Lower leg skin (tissue), 4 donors: ENCODE measurements around the gene DNAJC11. TPM values are rescaled to one million over a fixed set of nuclear protein-coding genes. Genes with fewer than 3 reads are reported as not detected.
A peak's percentile ranks its signal among the peaks of the same experiment; 100 is the strongest.

Source experiments
- DNase-seq, 2 donors: peaks; one replicate each; pipeline ENCODE4 v3.0.0-alpha.2; 2019; ENCODE audit warnings: low spot score in 2 of 2
- H3K4me3 ChIP-seq: fragments of 200-600 bp; sonication (generic); 2 replicates; pipeline ENCODE4 v1.5.1; 2017; ENCODE audit warnings: mild to moderate bottlenecking, low read depth; ENCODE audit not compliant: poor library complexity, severe bottlenecking
- POLR2A ChIP-seq, 2 donors: fragments of 450-650 bp; IDR thresholded peaks; one replicate each; pipeline ENCODE4 v1.6.1; 2016 to 2017; ENCODE audit warnings: antibody characterized with exemption in 2 of 2, mild to moderate bottlenecking in 1 of 2, moderate library complexity in 1 of 2
- WGBS, 2 donors: methylation state at CpG; one replicate each; pipeline ENCODE4 v1.1.5; 2018; 5-methylcytosine and 5-hydroxymethylcytosine counted together
- intact Hi-C: fragments of 100-400 bp; cut with DNase I; formaldehyde crosslinking; loops from one replicate; pipeline ENCODE4 v1.15.0; 2023; ENCODE audit warnings: low total_unique reads
- total RNA-seq, 4 donors: library from RNA; depleted of rRNA; stranded (reverse); fragments of >200 nt; gene quantifications; one replicate each; pipeline ENCODE4 v1.1.0, GENCODE V29; 2016
- TF ChIP-seq, protein P1 (sequence below), 3 donors: fragments of 450-650 bp; IDR thresholded peaks; one replicate each; pipeline ENCODE4 v1.5.1; 2016; ENCODE audit warnings: antibody characterized with exemption in 3 of 3, mild to moderate bottlenecking in 3 of 3, moderate library complexity in 2 of 3

The DNAJC11 gene
- total RNA-seq, 4 donors from 2014 or later, result 22.1 to 37.1 (median 27.3) TPM

DNA sequence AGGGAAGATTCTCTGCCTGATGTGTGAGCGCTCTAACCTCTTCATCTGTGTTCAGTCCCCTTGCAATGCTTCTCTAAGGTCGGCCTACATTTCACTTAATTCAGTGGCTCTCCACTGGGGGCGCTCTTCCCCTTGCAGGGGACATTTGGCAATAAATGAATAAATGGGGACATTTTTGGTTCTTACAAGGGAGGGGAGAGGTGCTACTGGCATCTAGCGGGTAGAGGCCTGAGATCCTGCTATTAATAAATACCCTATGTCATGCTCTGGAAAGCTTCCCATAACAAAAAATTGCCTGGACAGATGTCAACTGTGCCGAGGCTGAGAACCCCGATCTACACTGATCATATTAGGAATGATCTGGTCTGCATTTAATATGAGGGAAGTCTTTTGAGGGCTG lies 25.9 kb upstream of the DNAJC11 start:
- WGBS, 2 donors, result 16 to 20% methylated on average over 6 of the region's 6 CpGs
- no peak for TF ChIP-seq POLR2A (IDR thresholded peaks at IDR 0.05)
- TF ChIP-seq, protein P1, sequence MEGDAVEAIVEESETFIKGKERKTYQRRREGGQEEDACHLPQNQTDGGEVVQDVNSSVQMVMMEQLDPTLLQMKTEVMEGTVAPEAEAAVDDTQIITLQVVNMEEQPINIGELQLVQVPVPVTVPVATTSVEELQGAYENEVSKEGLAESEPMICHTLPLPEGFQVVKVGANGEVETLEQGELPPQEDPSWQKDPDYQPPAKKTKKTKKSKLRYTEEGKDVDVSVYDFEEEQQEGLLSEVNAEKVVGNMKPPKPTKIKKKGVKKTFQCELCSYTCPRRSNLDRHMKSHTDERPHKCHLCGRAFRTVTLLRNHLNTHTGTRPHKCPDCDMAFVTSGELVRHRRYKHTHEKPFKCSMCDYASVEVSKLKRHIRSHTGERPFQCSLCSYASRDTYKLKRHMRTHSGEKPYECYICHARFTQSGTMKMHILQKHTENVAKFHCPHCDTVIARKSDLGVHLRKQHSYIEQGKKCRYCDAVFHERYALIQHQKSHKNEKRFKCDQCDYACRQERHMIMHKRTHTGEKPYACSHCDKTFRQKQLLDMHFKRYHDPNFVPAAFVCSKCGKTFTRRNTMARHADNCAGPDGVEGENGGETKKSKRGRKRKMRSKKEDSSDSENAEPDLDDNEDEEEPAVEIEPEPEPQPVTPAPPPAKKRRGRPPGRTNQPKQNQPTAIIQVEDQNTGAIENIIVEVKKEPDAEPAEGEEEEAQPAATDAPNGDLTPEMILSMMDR (IDR thresholded peaks at IDR 0.05), result peak in 1 of 3 donors; percentile 51
- intact Hi-C loops, result no loop called here
- H3K4me3 ChIP-seq, result no peak overlapping the region
- peak in 1 of 2 donors; percentile 41 for DNase-seq

DNA sequence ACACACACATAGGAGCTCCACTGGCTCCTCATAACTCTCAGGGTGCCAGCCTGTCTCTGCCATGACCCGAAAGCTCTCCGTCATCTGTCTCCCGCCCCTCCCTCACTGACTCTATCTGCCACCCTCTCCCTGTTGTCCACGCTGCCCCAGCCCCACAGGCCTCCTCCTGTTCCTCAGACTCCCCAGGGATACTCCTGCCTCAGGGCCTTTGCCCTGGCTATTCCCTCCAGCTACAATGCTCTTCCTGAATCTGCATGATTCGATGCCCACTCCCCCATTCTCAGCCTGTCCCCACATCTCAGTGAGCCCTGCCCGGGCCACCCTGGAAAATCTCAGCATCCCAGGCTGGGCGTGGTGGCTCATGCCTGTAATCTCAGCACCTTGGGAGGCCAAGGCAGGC lies 24.6 kb upstream of the DNAJC11 start:
- no peak for DNase-seq
- no peak overlapping the region for H3K4me3 ChIP-seq
- intact Hi-C loops, result no loop called here
- 92 to 96% methylated on average over 7 of the region's 7 CpGs for WGBS, 2 donors
- no peak for TF ChIP-seq POLR2A (IDR thresholded peaks at IDR 0.05)
- TF ChIP-seq, protein P1 (IDR thresholded peaks at IDR 0.05), result no peak

DNA sequence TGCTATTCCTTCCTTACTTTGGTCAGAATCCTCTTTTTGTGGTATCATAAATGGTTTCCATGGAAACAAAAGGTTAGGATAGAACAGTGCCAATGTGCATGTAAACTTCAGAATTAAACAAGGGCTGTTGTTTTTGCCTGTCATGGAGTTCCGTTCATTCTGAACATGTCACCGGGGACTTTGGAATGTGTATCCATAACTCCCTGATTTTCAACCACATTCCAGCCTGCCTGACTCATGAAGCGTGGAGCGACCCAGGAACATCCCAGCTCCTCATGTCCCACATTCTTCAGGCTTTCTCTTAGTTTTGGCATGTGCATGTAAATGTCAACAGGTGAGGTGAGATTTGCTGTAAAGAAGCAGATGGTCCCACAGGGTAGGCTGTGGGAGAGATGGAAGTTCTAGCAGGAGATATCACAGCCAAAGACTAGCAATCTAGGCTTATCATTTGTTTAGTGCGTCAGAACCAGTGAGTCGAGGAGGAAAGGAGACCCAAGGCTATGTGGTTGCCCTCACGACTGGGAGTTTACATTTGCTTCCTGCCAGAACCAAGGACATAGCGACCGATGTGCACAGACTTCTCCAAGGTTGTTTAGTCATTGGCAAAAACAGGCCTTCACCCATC lies 23.0 kb upstream of the DNAJC11 start:
- 51 to 54% methylated on average over 9 of the region's 9 CpGs for WGBS, 2 donors
- intact Hi-C loops, result loop anchor here (5.0 kb wide), 1 partner anchor 923 kb away; no protein-coding TSS in a partner anchor
- no peak for TF ChIP-seq POLR2A (IDR thresholded peaks at IDR 0.05)
- TF ChIP-seq, protein P1 (IDR thresholded peaks at IDR 0.05), result no peak

DNA sequence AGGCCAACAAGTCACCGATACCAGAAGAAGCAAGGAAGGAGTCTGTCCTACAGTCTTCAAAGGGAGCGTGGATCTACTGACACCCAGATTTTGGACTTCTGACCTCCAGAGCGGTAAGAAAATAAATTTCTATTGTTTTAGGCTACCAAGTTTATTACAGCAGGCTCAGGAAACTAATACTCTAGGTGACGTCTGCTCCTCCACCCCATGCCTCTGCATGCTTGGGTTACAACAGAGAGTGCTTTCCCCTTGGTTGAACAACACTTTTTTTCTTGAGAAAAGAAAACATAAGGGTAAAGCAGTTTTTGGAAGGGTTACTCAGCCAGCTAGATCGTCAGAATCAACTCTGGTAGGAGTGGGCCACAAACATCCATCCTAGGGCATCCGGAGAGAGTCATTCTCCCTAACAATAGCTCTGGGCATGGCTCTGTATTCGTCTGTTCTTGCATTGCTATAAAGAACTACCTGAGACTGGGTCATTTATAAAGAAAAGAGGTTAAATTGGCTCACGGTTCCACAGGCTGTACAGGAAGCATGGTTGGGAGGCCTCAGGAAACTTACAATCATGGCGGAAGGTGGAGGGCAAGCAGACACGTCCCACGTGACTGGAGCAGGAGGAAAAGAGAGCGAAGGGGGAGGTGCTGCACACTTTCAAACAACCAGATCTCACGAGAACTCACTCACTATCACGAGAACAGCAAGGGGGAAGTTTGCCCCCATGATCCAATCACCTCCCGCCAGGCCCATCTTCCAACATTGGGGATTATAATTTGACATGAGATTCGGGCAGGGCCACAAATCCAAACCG lies 22.2 kb upstream of the DNAJC11 start:
- no peak for DNase-seq
- H3K4me3 ChIP-seq, result no peak overlapping the region
- WGBS, 2 donors, result 69 to 77% methylated on average over 17 of the region's 17 CpGs
- TF ChIP-seq POLR2A (IDR thresholded peaks at IDR 0.05), result no peak
- TF ChIP-seq, protein P1 (IDR thresholded peaks at IDR 0.05), result no peak
- intact Hi-C loops, result loop anchor here (5.0 kb wide), 1 partner anchor 923 kb away; no protein-coding TSS in a partner anchor

More for the DNA sequence above, 23.0 kb upstream of the DNAJC11 start:
- H3K4me3 ChIP-seq, result no peak overlapping the region
- DNase-seq, result no peak

DNA sequence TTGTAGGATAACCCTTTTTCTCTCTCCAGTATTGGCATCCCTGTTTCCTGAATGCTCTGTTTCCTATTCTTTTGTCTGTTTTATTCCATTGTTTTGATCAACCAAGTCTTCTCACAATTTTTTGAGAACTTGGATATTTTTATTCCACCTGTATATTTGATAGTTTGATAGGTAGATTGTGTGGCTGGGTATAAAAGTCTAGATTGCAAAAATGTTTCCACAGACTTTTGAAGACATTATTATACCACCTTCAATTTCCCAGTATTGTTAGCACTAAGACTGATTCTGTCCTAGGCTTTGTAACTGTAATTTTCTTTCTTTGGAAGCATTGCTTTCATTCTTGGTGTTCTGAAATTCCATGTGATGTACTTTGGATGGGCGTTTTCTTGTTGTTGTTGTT lies 9.6 kb upstream of the DNAJC11 start:
- 80 to 82% methylated on average over 1 of the region's 1 CpG for WGBS, 2 donors
- TF ChIP-seq, protein P1 (IDR thresholded peaks at IDR 0.05), result no peak
- TF ChIP-seq POLR2A (IDR thresholded peaks at IDR 0.05), result no peak
- H3K4me3 ChIP-seq, result no peak overlapping the region
- intact Hi-C loops, result no loop called here
- DNase-seq, result no peak
